ENCODE measurements around the gene PDZK1IP1. TPM values are rescaled to one million over a fixed set of nuclear protein-coding genes. Genes with fewer than 3 reads are reported as not detected.

PDZK1IP1 gene
- total and polyA plus RNA-seq, 4 donors, result 0.75 to 2.2 (median 0.98) TPM

GRCh38 chr1:47184822-47185677 lies 4.8 kb downstream of the PDZK1IP1 start (continued):
- TF ChIP-seq GABPA (IDR thresholded peaks at IDR 0.05 in 1 of 2, conservative IDR thresholded peaks at IDR 0.05 in 1 of 2) (no peak), HNF4A (conservative IDR thresholded peaks at IDR 0.05) (no peak), TAF1 (conservative IDR thresholded peaks at IDR 0.05) (no peak)

GRCh38 chr1:47184090-47184821 lies 5.6 kb downstream of the PDZK1IP1 start:
- DNase-seq (ENCODE audit: low spot score), result peak; percentile 38
- Histone ChIP-seq H3K36me3 (ENCODE audit: control insufficient read depth in 4 of 4, insufficient read depth in 3 of 4, low read depth in 1 of 4, low read length in 3 of 4) (no peaks in the 10 kb centered on the region), H3K27me3 (ENCODE audit: control insufficient read depth in 4 of 4, insufficient read depth in 4 of 4, low read length in 3 of 4) (peaks cover 0 to 3% (median 0%) of the 10 kb centered on the region in 4 donors), H3K9me3 (ENCODE audit: control insufficient read depth in 4 of 4, low read length in 3 of 4) (no peaks in the 10 kb centered on the region), H3K9ac (ENCODE audit: low read depth in 1 of 2, low read length in 2 of 2) (no peak overlapping the region), H3K27ac (ENCODE audit: low read depth in 1 of 2, low read length in 2 of 2) (no peak overlapping the region), H3K4me1 (ENCODE audit: control insufficient read depth in 4 of 4, insufficient read depth in 4 of 4, low read length in 3 of 4) (peaks cover 0 to 8% (median 6%) of the 10 kb centered on the region in 4 donors), H3K4me3 (ENCODE audit: low read depth in 1 of 3, low read length in 3 of 3) (no peak overlapping the region)
- TF ChIP-seq EGR1 (IDR thresholded peaks at IDR 0.05; ENCODE audit: low read depth in 2 of 2) (no peak), REST (IDR thresholded peaks at IDR 0.05) (no peak), HNF4G (IDR thresholded peaks at IDR 0.05) (no peak), GABPA (IDR thresholded peaks at IDR 0.05 in 1 of 2, conservative IDR thresholded peaks at IDR 0.05 in 1 of 2) (no peak)
- WGBS, result 90% methylated on average over 5 of the region's 5 CpGs

GRCh38 chr1:47183308-47184089 lies 6.3 kb downstream of the PDZK1IP1 start:
- H3K9ac ChIP-seq (ENCODE audit: low read depth in 1 of 2, low read length in 2 of 2), result no peak overlapping the region
- H3K27me3 ChIP-seq (ENCODE audit: control insufficient read depth in 4 of 4, insufficient read depth in 4 of 4, low read length in 3 of 4), result peaks cover 0 to 3% (median 0%) of the 10 kb centered on the region in 4 donors
- H3K9me3 ChIP-seq (ENCODE audit: control insufficient read depth in 4 of 4, low read length in 3 of 4), result no peaks in the 10 kb centered on the region
- no peaks in the 10 kb centered on the region for H3K36me3 ChIP-seq (ENCODE audit: control insufficient read depth in 4 of 4, insufficient read depth in 3 of 4, low read depth in 1 of 4, low read length in 3 of 4)
- 85% methylated on average over 11 of the region's 11 CpGs for WGBS
- TF ChIP-seq JUND (IDR thresholded peaks at IDR 0.05), result no peak
- no peak for TF ChIP-seq HNF4A (conservative IDR thresholded peaks at IDR 0.05)
- no peak for TF ChIP-seq REST (IDR thresholded peaks at IDR 0.05)
- no peak for TF ChIP-seq FOXA2 (IDR thresholded peaks at IDR 0.05)
- no peak for TF ChIP-seq RAD21 (IDR thresholded peaks at IDR 0.05)
- no peak for TF ChIP-seq FOXA1 (IDR thresholded peaks at IDR 0.05)
- no peak for TF ChIP-seq EGR1 (IDR thresholded peaks at IDR 0.05; ENCODE audit: low read depth in 2 of 2)
- TF ChIP-seq MAX (IDR thresholded peaks at IDR 0.05), result no peak
- TF ChIP-seq TAF1 (conservative IDR thresholded peaks at IDR 0.05), result no peak
- no peak for TF ChIP-seq YY1 (IDR thresholded peaks at IDR 0.05)
- TF ChIP-seq HNF4G (IDR thresholded peaks at IDR 0.05), result no peak
- no peak for TF ChIP-seq NR2F2 (IDR thresholded peaks at IDR 0.05)
- peak; percentile 39 for DNase-seq (ENCODE audit: low spot score)
- H3K4me3 ChIP-seq (ENCODE audit: low read depth in 1 of 3, low read length in 3 of 3), result no peak overlapping the region
- H3K27ac ChIP-seq (ENCODE audit: low read depth in 1 of 2, low read length in 2 of 2), result no peak overlapping the region
- H3K4me1 ChIP-seq (ENCODE audit: control insufficient read depth in 4 of 4, insufficient read depth in 4 of 4, low read length in 3 of 4), result peaks cover 0 to 14% (median 7%) of the 10 kb centered on the region in 4 donors
